Suprapubic skin (tissue), 4 donors: Measurements from ENCODE around the gene CIRBP.

ENCODE experiments used
- POLR2A ChIP-seq, 2 donors: fragments of 450-650 bp; IDR thresholded peaks; one replicate each; pipeline ENCODE4 v1.6.1; 2017; ENCODE audit warnings: antibody characterized with exemption in 2 of 2, mild to moderate bottlenecking in 2 of 2, moderate library complexity in 2 of 2
- POLR2AphosphoS5 ChIP-seq, 3 donors: sonication (generic); formaldehyde crosslinking; IDR thresholded peaks; one replicate each; pipeline ENCODE4 v1.6.1; 2017; ENCODE audit warnings: antibody characterized with exemption in 3 of 3
- TF ChIP-seq, protein P1 (sequence below), 2 donors: fragments of 200-600 bp in 1 of 2; fragments of 450-650 bp in 1 of 2; sonication (generic) in 1 of 2; IDR thresholded peaks; one replicate each; pipeline ENCODE4 v1.5.1; 2016 to 2019; ENCODE audit warnings: antibody characterized with exemption in 2 of 2, mild to moderate bottlenecking in 1 of 2, moderate library complexity in 1 of 2

- TF ChIP-seq, protein P1, sequence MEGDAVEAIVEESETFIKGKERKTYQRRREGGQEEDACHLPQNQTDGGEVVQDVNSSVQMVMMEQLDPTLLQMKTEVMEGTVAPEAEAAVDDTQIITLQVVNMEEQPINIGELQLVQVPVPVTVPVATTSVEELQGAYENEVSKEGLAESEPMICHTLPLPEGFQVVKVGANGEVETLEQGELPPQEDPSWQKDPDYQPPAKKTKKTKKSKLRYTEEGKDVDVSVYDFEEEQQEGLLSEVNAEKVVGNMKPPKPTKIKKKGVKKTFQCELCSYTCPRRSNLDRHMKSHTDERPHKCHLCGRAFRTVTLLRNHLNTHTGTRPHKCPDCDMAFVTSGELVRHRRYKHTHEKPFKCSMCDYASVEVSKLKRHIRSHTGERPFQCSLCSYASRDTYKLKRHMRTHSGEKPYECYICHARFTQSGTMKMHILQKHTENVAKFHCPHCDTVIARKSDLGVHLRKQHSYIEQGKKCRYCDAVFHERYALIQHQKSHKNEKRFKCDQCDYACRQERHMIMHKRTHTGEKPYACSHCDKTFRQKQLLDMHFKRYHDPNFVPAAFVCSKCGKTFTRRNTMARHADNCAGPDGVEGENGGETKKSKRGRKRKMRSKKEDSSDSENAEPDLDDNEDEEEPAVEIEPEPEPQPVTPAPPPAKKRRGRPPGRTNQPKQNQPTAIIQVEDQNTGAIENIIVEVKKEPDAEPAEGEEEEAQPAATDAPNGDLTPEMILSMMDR (IDR thresholded peaks at IDR 0.05): no peak
- TF ChIP-seq POLR2AphosphoS5 (IDR thresholded peaks at IDR 0.05): peak in 1 of 3 donors; percentile 11
- TF ChIP-seq POLR2A (IDR thresholded peaks at IDR 0.05): no peak
Measured at GRCh38 chr19:1251330-1252220, 17.6 kb upstream of the CIRBP start.
